HG03103 (cell line): ENCODE data around the gene GALNT13.

ENCODE experiments used
- ATAC-seq: cut with Tn5 transposase; IDR thresholded peaks from one replicate; pipeline ENCODE4 v1.9.1; 2021; ENCODE audit warnings: low read depth; ENCODE audit not compliant: unreplicated experiment

GALNT13 gene

DNA sequence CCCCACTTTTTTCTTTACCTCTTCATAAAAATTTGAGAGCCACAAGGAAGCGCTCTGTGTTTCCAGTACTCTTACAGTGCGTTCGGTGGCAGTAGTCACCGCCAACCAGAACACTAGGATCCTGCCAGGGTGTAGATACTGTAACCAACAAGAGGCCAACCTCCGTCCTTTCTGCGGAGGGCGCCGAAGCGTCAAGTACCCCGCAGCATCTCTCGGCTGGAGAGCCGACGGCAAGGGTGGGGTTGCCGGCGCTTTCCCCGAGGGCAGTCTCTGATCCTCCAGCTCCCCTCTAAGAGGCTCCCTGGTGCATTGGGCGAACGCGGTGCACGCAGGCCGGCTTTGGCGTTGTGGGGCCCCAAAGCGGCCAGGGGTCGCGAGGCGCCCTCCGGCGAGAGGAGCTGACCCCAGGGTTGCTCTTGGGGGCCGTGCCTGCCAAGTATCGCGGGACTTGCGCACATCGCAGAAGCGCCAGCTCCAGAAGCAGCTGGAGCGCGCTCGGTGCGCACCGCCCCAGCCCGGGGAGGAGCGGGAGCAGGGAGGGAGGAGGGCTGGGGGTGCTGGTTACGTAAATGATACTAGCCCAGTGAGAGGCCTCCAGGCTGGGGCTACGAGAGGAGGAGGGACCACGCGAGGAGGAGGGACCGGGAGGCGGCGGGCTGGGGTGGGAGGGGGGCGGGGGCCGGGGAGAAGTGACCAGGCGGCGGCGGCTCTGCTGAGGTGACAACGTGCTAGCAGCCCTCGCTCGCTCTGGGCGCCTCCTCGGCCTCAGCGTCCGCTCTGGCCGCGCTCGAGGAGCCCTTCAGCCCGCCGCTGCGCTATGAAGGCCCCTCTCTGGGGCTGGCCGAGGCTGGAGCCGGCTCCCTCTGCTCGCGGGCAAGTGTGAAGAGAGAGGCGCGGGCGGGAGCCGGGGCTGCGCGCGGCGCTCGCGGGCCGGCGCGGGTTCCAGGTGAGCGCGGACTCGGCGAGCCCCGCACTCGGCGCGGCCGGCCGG, at the start of gene GALNT13:
Gene GALNT13, plus strand, starts transcription at position 692 of the 991 bp plus-strand sequence.
- no peak for ATAC-seq

DNA sequence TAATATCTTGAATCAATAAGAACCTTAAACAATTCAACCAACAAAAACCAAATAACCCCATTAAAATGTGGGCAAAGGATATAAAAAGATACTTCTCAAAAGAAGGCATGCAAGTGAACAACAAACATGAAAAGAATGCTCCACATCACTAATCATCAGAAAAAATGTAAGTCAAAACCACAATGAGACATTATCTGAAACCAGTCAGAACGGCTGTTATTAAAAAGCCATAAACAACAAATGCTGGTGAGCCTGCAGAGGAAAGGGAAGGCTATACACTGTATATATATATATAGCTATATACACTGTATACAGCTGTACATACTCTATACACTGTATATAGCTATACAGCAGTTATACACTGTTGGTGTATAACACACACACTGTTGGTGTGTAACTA, 47.8 kb upstream of the GALNT13 start:
- no peak for ATAC-seq

DNA sequence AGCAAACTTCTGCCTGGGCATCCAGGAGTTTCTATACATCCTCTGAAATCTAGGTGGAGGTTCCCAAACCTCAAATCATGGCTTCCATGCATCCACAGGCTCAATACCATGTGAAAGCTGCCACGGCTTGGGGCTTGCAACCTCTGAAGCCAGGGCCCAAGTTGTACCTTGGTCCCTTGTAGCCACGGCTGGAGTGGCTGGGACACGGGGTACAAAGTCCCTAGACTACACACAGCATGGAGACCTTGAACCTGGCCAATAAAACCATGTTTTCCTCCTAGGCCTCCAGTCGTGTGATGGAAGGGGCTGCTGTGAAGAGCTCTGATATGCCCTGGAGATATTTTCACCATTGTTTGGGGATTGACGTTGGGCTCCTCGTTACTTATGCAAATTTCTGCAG, 43.4 kb upstream of the GALNT13 start:
- no peak for ATAC-seq

DNA sequence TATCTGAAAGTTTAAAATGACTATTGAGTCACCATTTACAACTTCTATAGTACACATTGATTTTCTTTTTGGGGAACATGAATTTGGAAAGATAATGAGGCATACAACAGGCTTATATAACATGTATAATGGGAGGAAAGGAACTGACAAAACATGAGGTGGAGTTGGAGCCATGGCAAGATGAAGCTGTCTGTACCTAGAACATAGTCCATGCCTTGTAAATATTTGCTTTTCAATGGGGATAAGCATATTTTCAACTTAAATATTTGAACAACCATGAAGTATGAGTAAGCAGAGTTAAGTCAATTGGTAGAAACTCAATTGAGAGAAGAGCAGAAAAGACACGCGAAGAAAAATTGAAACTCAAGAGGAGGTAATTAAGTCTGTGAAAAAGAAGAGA, 37.1 kb upstream of the GALNT13 start:
- ATAC-seq = no peak

DNA sequence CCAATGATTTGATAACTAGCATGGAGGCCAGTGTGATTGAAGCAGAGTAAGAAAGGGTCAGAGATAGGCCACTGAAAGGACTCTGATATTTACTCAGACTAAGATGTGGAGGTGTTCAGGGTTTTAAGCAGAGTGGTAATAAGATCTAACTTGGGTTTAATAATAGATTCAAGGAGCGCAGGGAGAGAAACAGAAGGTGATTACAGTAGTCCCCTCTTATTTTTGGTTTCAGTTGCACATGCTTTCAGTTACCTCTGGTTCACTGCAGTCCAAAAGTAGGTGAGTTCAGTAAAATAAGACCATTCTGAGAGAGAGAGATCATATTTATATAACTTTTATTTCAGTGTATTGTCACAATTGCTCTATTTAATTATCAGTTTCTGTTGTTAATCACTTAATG, 13.5 kb upstream of the GALNT13 start:
- ATAC-seq = no peak

DNA sequence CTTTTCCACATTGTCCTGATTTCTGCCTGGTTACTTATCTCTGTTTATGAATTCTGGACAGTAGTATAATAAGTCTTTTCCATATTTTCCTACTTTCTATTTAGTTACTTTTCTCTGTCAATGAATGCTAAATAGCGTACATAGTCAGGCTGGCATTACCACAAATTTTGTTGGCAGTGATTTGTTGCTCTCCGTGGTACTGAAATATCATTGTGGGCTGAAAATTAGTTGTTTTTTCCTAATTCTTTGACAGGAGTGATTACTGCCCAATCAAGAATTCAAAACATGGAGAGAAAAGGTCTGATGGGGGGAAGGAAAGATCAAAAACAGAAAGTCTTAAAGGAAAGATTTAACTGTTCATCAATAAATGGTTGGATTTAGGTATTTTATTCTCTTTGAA, 7.7 kb upstream of the GALNT13 start:
- no peak for ATAC-seq

DNA sequence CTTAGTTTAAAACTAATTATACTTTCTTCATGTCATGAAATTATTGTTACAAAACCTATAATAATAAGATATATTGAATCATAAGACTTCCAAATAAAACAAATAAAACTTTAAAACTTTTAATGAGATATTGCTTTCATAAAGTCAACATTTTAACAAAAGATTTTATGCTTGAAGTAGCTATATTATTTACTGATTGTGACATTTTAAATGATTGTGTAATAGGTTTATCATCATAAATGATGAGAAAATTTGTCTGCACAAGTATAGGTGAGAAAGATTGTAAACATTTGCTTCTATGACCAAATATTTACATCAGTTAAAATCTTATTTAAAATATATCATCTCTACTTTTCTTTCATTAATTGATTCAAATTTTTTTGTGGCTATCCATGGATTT, 5.1 kb upstream of the GALNT13 start:
- no peak for ATAC-seq

DNA sequence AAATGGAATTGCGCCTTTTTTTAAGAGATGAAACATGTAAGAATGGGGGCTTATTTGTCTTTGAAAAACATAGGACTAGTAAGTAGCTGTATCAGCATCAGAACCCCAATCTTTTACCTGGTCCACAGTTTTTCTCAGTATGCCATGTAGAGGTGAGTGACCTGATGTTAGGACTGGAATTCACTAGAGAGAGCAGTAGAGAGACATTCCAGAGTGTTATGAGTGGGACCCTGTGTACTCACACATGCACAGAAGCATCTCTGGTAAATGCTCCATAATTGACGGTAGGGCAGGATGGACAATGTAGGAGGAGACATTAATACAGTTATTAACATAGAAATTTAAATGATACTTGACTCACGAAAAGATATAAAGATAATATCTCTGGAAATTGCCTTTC, 1.4 kb upstream of the GALNT13 start:
- no peak for ATAC-seq

DNA sequence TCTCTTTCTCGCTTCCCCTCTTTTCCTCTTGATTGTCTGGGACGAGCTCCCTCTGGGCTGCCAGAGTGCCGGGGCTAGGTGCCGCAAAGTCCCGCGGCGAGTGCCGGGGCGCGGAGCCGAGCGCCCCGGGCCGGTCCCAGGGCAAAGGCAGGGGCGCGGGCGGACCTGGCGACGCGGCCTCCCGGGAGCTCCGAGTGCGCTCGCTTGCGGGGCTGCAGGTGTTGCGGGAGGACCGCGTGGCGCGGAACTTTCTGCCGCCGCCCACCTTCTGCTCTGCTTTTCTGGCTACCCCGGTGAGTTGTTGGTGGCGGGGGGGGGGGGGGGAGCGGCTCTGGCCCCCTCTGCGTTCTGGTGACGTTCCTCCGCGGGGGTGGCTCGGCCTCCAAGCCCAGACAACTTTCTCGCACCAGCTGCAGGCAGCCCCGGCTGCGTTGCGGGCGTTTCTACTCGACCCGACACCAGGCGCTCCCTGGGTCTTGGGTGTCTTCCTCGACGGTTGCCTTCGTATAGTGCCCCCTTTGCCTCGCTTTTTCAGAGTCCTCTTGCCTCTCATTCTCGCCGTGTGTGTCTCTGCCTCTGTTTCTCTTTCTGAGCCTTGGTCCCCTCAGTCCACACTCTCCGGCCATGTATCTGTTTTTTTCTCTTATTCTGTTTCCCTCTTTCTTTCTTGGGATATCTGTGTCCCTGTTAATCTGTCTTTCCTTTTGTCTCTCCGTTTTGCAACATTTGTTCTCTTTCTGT, 759 bp downstream of the GALNT13 start:
- ATAC-seq = no peak

DNA sequence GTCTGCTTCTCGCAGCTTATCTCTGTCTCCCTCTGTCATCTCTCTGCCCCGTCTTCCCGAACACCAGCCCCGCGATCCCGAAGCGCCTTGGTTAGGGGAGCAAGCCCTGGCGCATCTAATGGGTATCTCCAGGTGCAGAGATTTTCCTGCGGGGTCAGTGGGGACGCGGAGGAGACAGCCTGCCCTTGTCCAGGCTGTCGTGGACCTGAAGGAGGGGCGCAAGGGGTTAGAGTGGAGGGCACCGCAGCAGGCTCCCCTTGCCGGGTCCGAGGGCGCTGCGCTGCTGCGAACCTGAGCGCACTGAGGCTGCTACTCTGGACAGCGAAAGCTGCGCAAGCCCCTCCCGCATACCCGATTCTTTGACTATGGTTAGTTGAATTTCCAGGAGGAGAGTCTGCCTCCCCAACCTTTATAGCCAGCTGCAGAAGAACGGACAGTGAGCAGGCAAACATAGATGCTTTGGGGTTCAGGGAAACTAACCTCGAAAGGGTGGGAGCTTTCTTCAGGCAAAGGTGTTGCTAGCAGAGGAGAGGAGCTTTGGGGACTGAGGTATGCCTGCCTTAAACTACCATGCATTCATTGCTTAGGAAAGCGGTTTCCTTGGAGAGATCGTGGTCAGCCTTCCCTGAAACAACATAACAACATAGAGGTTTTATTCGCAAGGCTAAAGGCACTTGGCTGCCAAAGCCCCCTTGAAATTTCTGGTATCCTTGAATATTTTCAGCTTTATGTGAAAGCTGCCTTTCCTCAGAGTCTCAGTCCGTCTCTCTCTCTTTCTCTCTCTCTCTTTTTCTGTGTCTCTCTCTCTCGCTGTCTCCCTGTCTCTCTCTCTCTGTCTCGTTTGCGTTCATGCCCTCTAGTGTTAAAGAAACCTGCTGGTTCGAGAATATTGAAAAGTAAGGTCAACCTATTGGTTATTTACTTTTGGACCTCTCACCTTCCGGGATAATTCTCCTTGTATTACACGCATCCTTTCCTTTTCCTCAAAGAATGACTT, 1.6 kb downstream of the GALNT13 start:
- no peak for ATAC-seq

DNA sequence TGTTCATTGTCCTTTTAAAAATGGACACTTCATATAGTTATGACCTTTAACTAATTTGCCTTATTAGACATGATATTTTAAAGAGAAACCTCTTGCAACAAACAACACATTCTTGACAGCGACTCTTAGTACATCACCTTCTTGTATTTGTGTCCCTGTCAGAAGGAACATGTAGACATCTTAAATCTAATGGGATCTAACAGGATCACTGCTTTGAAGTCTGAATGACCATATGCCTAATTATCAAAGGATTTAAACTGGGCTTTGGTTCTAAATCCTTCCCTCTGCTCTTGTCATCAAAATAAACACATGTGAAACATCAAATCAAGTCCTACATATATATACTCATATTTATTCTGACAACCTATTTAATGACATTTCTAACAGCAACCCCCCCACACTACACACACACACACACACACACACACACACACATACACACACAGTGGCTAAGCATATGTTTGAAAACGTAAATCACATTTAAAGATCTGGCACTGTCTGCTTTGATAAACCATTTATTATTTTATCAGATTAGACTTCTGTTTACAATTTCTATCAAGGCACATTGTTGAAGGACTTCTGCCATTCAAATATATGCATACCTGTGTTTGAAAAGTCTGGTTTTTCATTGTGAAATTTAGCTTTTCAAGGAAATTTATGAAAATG, 4.2 kb downstream of the GALNT13 start:
- no peak for ATAC-seq

DNA sequence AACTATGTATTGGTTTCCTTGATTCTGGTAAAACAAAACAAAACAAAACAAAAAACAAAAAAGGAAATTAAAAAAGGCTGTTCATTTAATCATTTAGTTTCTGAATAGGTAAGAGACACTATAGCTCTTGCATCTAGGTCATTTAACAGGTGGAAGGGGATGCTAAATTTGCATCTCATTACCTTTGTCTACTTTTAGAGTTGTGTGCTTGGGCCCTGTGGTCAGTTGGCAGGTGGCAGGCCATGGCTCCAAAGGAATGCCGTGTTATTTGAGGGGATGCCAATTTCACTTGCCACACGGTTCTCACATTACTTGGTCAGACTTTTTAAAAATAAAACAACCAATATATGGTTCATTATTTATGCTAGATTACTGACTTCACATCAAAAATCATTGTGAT, 9.2 kb downstream of the GALNT13 start:
- no peak for ATAC-seq

DNA sequence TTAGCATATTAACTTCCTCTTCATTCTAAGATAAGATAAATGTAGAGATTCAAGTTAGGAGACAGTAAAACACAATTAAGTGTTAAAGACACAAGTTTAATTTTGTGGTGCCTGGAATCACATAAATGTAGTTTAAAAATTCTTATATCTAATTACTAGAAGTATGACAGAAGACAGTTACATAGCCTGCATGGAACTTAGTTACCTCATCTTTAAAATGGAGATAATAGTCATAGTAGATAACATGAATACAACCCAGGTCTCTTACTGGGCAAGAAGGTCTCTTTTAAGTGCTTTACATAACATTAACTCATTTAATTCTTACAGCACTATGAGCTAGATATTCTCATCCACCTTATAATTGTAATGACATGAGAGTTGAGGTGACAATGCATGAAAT, 15.1 kb downstream of the GALNT13 start:
- ATAC-seq = no peak

DNA sequence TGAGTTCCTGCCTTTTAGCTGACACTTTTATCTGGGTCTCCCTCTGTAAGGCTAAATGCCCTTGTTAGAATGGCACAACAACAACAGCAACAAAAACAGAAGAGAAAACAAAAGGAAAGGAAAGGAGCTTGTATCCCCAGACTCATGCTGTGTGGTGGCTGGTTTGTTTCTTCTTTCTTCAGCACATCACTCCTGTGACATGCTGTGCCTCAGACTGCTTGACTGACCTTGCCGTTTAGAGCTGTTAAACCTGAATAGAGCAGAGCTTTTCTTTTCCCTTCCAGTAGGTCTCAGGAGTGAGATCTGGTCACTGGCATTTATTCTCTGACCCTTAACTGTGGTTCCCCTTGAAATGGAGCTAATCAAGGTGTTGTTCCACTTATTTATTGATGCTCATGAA, 18.9 kb downstream of the GALNT13 start:
- ATAC-seq = no peak

DNA sequence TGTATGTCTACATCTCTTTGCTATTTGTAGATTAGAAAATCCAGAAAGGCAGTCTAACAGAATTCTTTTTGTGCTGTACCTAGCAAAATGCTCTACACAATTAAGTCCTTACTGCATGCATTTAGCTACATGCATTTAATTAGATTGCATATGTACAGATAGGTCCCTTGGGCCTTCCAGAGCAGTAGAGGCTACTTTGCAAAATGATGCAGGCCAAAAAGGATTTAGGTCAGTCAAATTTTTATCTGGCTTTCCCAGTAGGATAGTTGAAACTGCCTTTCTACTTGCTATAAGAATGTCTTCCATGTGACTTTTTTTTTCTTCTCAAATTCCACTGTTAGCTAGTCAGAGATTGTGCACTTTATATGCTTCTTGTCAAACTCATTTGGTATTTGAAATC, 19.3 kb downstream of the GALNT13 start:
- no peak for ATAC-seq

DNA sequence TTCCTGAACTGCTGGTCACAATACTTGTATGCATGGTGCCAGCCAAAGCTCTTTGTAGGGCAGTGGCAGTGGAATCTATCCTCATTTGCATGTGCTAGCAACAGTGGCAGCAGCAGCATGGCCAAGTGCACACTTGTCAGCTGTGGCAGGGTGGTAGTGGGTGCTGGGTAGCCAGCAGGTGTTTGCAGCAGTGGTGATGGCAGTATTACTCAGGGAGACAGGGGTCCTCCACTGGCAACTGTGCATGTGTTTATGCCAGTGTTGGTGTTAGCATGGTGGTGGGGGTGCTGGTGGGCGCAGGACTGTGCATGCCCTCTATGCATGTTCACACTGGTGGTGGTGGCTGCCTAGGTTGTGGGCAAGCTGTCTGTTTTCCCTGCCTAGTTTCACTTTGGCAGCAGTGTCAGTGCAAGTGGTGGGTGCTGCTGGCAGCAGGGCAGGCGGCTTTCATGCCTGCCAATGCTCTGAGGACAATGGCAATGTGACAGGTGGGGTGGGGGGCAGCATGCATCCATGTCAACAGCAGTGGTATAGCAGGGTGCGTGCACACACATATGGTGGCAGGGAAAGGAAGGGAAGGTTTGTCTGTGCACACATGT, 41.2 kb downstream of the GALNT13 start:
- ATAC-seq = no peak

DNA sequence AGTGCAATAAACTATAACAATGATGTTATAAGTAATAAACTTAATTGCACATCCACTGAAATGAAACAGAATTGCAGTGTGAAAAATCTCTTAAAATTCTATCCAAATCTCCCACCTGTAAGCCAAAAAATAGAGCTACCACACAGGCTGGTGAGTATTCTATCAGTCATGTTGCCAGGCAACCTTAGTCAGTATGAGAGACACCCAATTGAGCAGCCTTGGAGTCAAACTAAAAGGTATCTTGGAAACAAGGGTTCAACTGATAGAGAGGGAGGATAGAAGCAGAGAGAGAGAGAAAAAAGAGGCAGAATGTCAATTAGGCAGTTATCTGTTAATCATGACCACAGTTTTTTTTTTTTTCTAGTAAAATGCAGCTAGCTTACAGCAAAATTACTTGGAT, 45.8 kb downstream of the GALNT13 start:
- ATAC-seq = no peak

DNA sequence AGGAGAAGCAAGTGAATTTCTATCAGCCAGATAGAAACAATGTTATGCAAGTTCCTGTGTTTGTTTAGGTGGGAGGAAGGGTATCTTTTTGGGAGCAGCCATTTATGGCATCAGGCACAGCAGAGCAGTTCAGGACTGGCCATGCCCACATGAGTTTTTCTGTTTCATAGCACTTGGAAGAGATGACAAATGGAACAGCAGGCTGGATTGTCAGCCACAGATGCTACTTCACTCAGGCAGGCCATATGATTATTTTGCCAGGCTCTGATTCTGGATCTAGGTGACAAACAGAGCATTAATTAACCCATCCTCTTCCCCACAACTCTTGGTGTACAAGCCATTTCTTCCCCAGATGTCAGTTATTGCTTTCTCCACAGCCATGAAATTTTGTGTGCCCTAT, 63.8 kb downstream of the GALNT13 start:
- no peak for ATAC-seq

DNA sequence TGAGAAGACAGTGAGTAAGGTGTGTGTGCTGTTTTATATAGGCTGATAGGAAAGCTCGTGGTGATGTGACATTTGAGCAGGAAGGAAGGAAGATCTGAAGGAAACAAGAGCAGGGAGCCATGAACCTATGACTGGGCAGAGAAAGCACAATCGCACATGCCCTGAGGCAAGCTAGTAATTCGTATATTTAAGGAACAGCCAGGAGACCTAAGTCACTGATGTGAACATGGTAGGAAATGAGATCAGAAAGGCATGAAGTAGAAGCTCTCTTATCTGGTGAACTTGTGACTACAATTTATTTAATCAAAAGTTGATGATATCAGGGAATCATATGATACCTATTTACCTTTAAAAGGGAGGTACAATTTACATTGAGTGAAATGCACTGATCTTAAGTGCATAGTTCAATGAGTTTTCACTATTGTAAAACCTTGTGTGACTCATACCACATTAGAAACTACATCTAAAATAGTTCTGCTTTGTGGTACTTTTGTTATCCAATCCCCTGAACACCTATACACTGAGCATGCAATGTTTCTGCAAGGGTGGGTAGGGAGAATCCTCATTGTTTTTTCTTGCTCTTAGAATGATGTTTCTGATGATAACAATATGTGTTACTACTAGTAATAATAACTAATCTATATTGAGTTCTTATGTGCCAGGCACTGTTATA, 67.5 kb downstream of the GALNT13 start:
- ATAC-seq = no peak
